Measurements from ENCODE around the gene AGXT. TPM values are rescaled to one million over a fixed set of nuclear protein-coding genes. Genes with fewer than 3 reads are reported as not detected.
"Not testable (repeated sequence)": the region's sequence is repeated elsewhere in the genome, so short reads cannot be mapped to it uniquely, and the experiment has no call there.

AGXT gene
- total and polyA plus RNA-seq, 5 donors, result 0.14 TPM; not detected in 4

GRCh38 chr2:240832205-240832727 is 36.4 kb upstream of the AGXT start:
- peak; percentile 84 to 94 for ATAC-seq
- peak; percentile 96 to 98 (median 97) for DNase-seq
- 3% methylated on average over 54 of the region's 54 CpGs for WGBS
- Histone ChIP-seq H3K27ac (ENCODE audit: low read length) (no peak overlapping the region), H3K4me3 (ENCODE audit: low read length) (peak overlapping the region; percentile 21), H3K9me3 (ENCODE audit: control insufficient read depth, low read length) (no peaks in the 10 kb centered on the region), H3K4me1 (ENCODE audit: control insufficient read depth, insufficient read depth, low read length) (no peaks in the 10 kb centered on the region), H3K27me3 (ENCODE audit: control insufficient read depth, insufficient read depth) (no peaks in the 10 kb centered on the region)
- intact Hi-C loops (cut with DNase I), result no loop called here

- no peaks in the 10 kb centered on the region for H3K27me3 ChIP-seq (ENCODE audit: control insufficient read depth, insufficient read depth)
- H3K27ac ChIP-seq (ENCODE audit: low read length), result no peak overlapping the region
- ATAC-seq, result peak; percentile 6 to 11
Measured at GRCh38 chr2:240832921-240833494, 35.6 kb upstream of the AGXT start.

GRCh38 chr2:240833724-240834285 is 34.8 kb upstream of the AGXT start:
- no peak overlapping the region for H3K27ac ChIP-seq (ENCODE audit: low read length)
- H3K4me3 ChIP-seq (ENCODE audit: low read length), result no peak overlapping the region
- H3K9me3 ChIP-seq (ENCODE audit: control insufficient read depth, low read length), result no peaks in the 10 kb centered on the region
- 69% methylated on average over 8 of the region's 8 CpGs for WGBS
- peak in 2 of 3 donors; percentile 35 to 76 for DNase-seq
- no peaks in the 10 kb centered on the region for H3K27me3 ChIP-seq (ENCODE audit: control insufficient read depth, insufficient read depth)
- no peaks in the 10 kb centered on the region for H3K4me1 ChIP-seq (ENCODE audit: control insufficient read depth, insufficient read depth, low read length)
- peak; percentile 2 to 9 for ATAC-seq
- intact Hi-C loops (cut with DNase I), result no loop called here

More at GRCh38 chr2:240832921-240833494, 35.6 kb upstream of the AGXT start:
- no peaks in the 10 kb centered on the region for H3K9me3 ChIP-seq (ENCODE audit: control insufficient read depth, low read length)
- DNase-seq, result peak in 2 of 3 donors; percentile 26 to 62
- H3K4me3 ChIP-seq (ENCODE audit: low read length), result no peak overlapping the region
- no peaks in the 10 kb centered on the region for H3K4me1 ChIP-seq (ENCODE audit: control insufficient read depth, insufficient read depth, low read length)
- intact Hi-C loops (cut with DNase I), result no loop called here
- WGBS, result 70% methylated on average over 13 of the region's 13 CpGs

GRCh38 chr2:240834377-240834975 is 34.1 kb upstream of the AGXT start:
- no peaks in the 10 kb centered on the region for H3K9me3 ChIP-seq (ENCODE audit: control insufficient read depth, low read length)
- intact Hi-C loops (cut with DNase I), result no loop called here

GRCh38 chr2:240835528-240835927 is 33.1 kb upstream of the AGXT start:
- intact Hi-C loops (cut with DNase I), result no loop called here
- no peak for DNase-seq

More at GRCh38 chr2:240834377-240834975, 34.1 kb upstream of the AGXT start:
- Histone ChIP-seq H3K27ac (ENCODE audit: low read length) (no peak overlapping the region), H3K4me3 (ENCODE audit: low read length) (no peak overlapping the region), H3K4me1 (ENCODE audit: control insufficient read depth, insufficient read depth, low read length) (no peaks in the 10 kb centered on the region), H3K27me3 (ENCODE audit: control insufficient read depth, insufficient read depth) (no peaks in the 10 kb centered on the region)
- 87% methylated on average over 6 of the region's 6 CpGs for WGBS
- DNase-seq (peak in 1 of 3 donors; percentile 25), ATAC-seq (no peak)

GRCh38 chr2:240836781-240837467 is 31.7 kb upstream of the AGXT start:
- 60% methylated on average over 17 of the region's 17 CpGs for WGBS
- intact Hi-C loops (cut with DNase I), result no loop called here
- Histone ChIP-seq H3K27me3 (ENCODE audit: control insufficient read depth, insufficient read depth) (no peaks in the 10 kb centered on the region), H3K4me1 (ENCODE audit: control insufficient read depth, insufficient read depth, low read length) (no peaks in the 10 kb centered on the region), H3K4me3 (ENCODE audit: low read length) (no peak overlapping the region), H3K27ac (ENCODE audit: low read length) (no peak overlapping the region), H3K9me3 (ENCODE audit: control insufficient read depth, low read length) (no peaks in the 10 kb centered on the region)
- DNase-seq, result peak; percentile 78 to 90 (median 89)
- ATAC-seq, result peak; percentile 33 to 54

More at GRCh38 chr2:240835528-240835927, 33.1 kb upstream of the AGXT start:
- no peak for ATAC-seq
- Histone ChIP-seq H3K9me3 (ENCODE audit: control insufficient read depth, low read length) (no peaks in the 10 kb centered on the region), H3K27me3 (ENCODE audit: control insufficient read depth, insufficient read depth) (no peaks in the 10 kb centered on the region), H3K4me1 (ENCODE audit: control insufficient read depth, insufficient read depth, low read length) (no peaks in the 10 kb centered on the region), H3K27ac (ENCODE audit: low read length) (no peak overlapping the region), H3K4me3 (ENCODE audit: low read length) (no peak overlapping the region)
- 83% methylated on average over 9 of the region's 9 CpGs for WGBS

- Histone ChIP-seq H3K27me3 (ENCODE audit: control insufficient read depth, insufficient read depth) (no peaks in the 10 kb centered on the region), H3K4me3 (ENCODE audit: low read length) (no peak overlapping the region), H3K4me1 (ENCODE audit: control insufficient read depth, insufficient read depth, low read length) (no peaks in the 10 kb centered on the region), H3K9me3 (ENCODE audit: control insufficient read depth, low read length) (no peaks in the 10 kb centered on the region), H3K27ac (ENCODE audit: low read length) (no peak overlapping the region)
- intact Hi-C loops (cut with DNase I), result no loop called here
- ATAC-seq (no peak), DNase-seq (peak in 1 of 3 donors; percentile 48)
- 71% methylated on average over 4 of the region's 4 CpGs for WGBS
Measured at GRCh38 chr2:240837621-240838020, 31.0 kb upstream of the AGXT start.

- DNase-seq (peak in 1 of 3 donors; percentile 47), ATAC-seq (no peak)
- no peak overlapping the region for H3K27ac ChIP-seq (ENCODE audit: low read length)
- H3K4me3 ChIP-seq (ENCODE audit: low read length), result no peak overlapping the region
- no peaks in the 10 kb centered on the region for H3K4me1 ChIP-seq (ENCODE audit: control insufficient read depth, insufficient read depth, low read length)
- intact Hi-C loops (cut with DNase I), result no loop called here
- no peaks in the 10 kb centered on the region for H3K27me3 ChIP-seq (ENCODE audit: control insufficient read depth, insufficient read depth)
- 86% methylated on average over 28 of the region's 28 CpGs for WGBS
- H3K9me3 ChIP-seq (ENCODE audit: control insufficient read depth, low read length), result no peaks in the 10 kb centered on the region
Measured at GRCh38 chr2:240839152-240840143, 29.2 kb upstream of the AGXT start.

GRCh38 chr2:240840435-240841060 is 28.1 kb upstream of the AGXT start:
- no peaks in the 10 kb centered on the region for H3K9me3 ChIP-seq (ENCODE audit: control insufficient read depth, low read length)
- no peaks in the 10 kb centered on the region for H3K4me1 ChIP-seq (ENCODE audit: control insufficient read depth, insufficient read depth, low read length)
- ATAC-seq, result peak; percentile 81 to 85
- DNase-seq, result peak; percentile 58 to 80 (median 78)
- intact Hi-C loops (cut with DNase I), result no loop called here
- no peak overlapping the region for H3K27ac ChIP-seq (ENCODE audit: low read length)
- no peaks in the 10 kb centered on the region for H3K27me3 ChIP-seq (ENCODE audit: control insufficient read depth, insufficient read depth)
- 39% methylated on average over 9 of the region's 9 CpGs for WGBS
- no peak overlapping the region for H3K4me3 ChIP-seq (ENCODE audit: low read length)

- intact Hi-C loops (cut with DNase I), result not testable (repeated sequence)
Measured at GRCh38 chr2:240846309-240846708, 22.3 kb upstream of the AGXT start.

More at GRCh38 chr2:240846309-240846708, 22.3 kb upstream of the AGXT start:
- H3K4me3 ChIP-seq (ENCODE audit: low read length); H3K4me1 ChIP-seq (ENCODE audit: control insufficient read depth, insufficient read depth, low read length); H3K27me3 ChIP-seq (ENCODE audit: control insufficient read depth, insufficient read depth); ATAC-seq; H3K27ac ChIP-seq (ENCODE audit: low read length); DNase-seq; H3K9me3 ChIP-seq (ENCODE audit: control insufficient read depth, low read length): not testable (repeated sequence)
- 88% methylated on average over 2 of the region's 2 CpGs for WGBS

Measured in right cardiac atrium (tissue), 5 donors.